Esophagus squamous epithelium (tissue), 4 donors: Measurements from ENCODE around the gene CCIN.

ENCODE experiments used
- POLR2A ChIP-seq, 4 donors: fragments of 450-650 bp; IDR thresholded peaks; one replicate each; pipeline ENCODE4 v1.6.1; 2017; ENCODE audit warnings: antibody characterized with exemption in 4 of 4, mild to moderate bottlenecking in 4 of 4, moderate library complexity in 3 of 4
- TF ChIP-seq, protein P1 (sequence below), 6 experiments: fragments of 450-650 bp in 4 of 6; fragments of 200-600 bp in 2 of 6; sonication (generic) in 2 of 6; IDR thresholded peaks; one replicate each; pipeline ENCODE4 v1.5.1; 2016 to 2019; ENCODE audit warnings: antibody characterized with exemption in 6 of 6, mild to moderate bottlenecking in 4 of 6, moderate library complexity in 4 of 6

DNA sequence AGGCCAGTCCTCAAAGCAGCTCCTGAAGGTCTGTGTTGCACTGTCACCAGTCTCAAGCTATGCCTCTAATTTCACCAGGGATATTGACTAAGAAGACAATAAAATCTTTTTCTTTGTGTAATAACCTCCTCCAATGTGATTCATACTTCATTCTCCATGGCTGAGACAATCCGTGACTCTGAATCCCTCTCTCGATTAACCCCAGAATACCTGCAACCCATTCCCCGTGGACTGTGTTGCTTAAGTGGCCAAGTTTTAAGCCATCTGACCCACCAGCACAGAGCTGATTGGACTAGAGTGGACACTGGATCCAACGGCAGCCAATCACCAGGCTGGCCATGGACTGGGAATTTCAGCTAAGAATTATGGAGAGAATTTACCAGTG lies 5.4 kb upstream of the CCIN start:
- TF ChIP-seq, protein P1, sequence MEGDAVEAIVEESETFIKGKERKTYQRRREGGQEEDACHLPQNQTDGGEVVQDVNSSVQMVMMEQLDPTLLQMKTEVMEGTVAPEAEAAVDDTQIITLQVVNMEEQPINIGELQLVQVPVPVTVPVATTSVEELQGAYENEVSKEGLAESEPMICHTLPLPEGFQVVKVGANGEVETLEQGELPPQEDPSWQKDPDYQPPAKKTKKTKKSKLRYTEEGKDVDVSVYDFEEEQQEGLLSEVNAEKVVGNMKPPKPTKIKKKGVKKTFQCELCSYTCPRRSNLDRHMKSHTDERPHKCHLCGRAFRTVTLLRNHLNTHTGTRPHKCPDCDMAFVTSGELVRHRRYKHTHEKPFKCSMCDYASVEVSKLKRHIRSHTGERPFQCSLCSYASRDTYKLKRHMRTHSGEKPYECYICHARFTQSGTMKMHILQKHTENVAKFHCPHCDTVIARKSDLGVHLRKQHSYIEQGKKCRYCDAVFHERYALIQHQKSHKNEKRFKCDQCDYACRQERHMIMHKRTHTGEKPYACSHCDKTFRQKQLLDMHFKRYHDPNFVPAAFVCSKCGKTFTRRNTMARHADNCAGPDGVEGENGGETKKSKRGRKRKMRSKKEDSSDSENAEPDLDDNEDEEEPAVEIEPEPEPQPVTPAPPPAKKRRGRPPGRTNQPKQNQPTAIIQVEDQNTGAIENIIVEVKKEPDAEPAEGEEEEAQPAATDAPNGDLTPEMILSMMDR (IDR thresholded peaks at IDR 0.05), result no peak
- TF ChIP-seq POLR2A (IDR thresholded peaks at IDR 0.05), result no peak
